OCI-LY1 (cell line): ENCODE data around the gene MFAP4.

ENCODE experiments used
- H2AFZ ChIP-seq: fragments of 200-600 bp; sonication (generic), shearing (Covaris generic); 2 replicates; pipeline ENCODE4 v1.6.0; 2014; ENCODE audit warnings: antibody characterized with exemption, mild to moderate bottlenecking, low read length
- H3F3A ChIP-seq: fragments of 200-600 bp; sonication (generic), shearing (Covaris generic); 2 replicates; pipeline ENCODE4 v1.6.0; 2014; ENCODE audit warnings: mild to moderate bottlenecking, antibody characterized with exemption, low read length, moderate library complexity; ENCODE audit not compliant: insufficient read depth
- H3K27ac ChIP-seq: fragments of 200-600 bp; sonication (generic); 2 replicates; pipeline ENCODE4 v1.5.1; 2014; ENCODE audit warnings: low read length, mixed run types, mild to moderate bottlenecking, low read depth; ENCODE audit not compliant: poor library complexity, severe bottlenecking
- H3K27me3 ChIP-seq: fragments of 200-600 bp; sonication (generic); 2 replicates; pipeline ENCODE4 v1.6.0; 2014; ENCODE audit warnings: antibody characterized with exemption, mild to moderate bottlenecking, low read length, moderate library complexity; ENCODE audit not compliant: insufficient read depth
- H3K36me3 ChIP-seq: fragments of 200-600 bp; sonication (generic); 2 replicates; pipeline ENCODE4 v1.6.1; 2014; ENCODE audit warnings: mild to moderate bottlenecking, antibody characterized with exemption, low read length, moderate library complexity, mixed read lengths; ENCODE audit not compliant: insufficient read depth
- H3K4me1 ChIP-seq: fragments of 200-600 bp; sonication (generic); 2 replicates; pipeline ENCODE4 v1.5.1; 2014; ENCODE audit warnings: mild to moderate bottlenecking, low read length, moderate library complexity; ENCODE audit not compliant: insufficient read depth, severe bottlenecking
- H3K4me2 ChIP-seq: fragments of 200-600 bp; sonication (generic), shearing (Covaris generic); 2 replicates; pipeline ENCODE4 v1.6.1; 2014; ENCODE audit warnings: low read length
- H3K4me3 ChIP-seq: fragments of 200-600 bp; sonication (generic); 2 replicates; pipeline ENCODE4 v1.5.1; 2014; ENCODE audit warnings: low read length, low read depth, mild to moderate bottlenecking, mixed read lengths; ENCODE audit not compliant: poor library complexity, severe bottlenecking
- H3K79me2 ChIP-seq: fragments of 200-600 bp; shearing (Covaris generic); 2 replicates; pipeline ENCODE4 v1.6.1; 2016; ENCODE audit warnings: mixed run types, low read length, mixed read lengths; ENCODE audit not compliant: insufficient read depth
- H3K9ac ChIP-seq: fragments of 200-600 bp; sonication (generic), shearing (Covaris generic); 2 replicates; pipeline ENCODE4 v1.6.1; 2014; ENCODE audit warnings: mild to moderate bottlenecking, low read length, mixed read lengths
- H3K9me2 ChIP-seq: fragments of 200-600 bp; sonication (generic), shearing (Covaris generic); 2 replicates; pipeline ENCODE4 v1.6.1; 2014; ENCODE audit warnings: low read depth, mild to moderate bottlenecking, low read length, mixed read lengths
- H3K9me3 ChIP-seq: fragments of 200-600 bp; shearing (Covaris generic); 2 replicates; pipeline ENCODE4 v1.6.1; 2014; ENCODE audit warnings: low read length, mixed read lengths
- H4K20me1 ChIP-seq: fragments of 200-600 bp; sonication (generic), shearing (Covaris generic); 2 replicates; pipeline ENCODE4 v1.6.0; 2016; ENCODE audit warnings: mild to moderate bottlenecking, low read length; ENCODE audit not compliant: insufficient read depth
- CTCF ChIP-seq: fragments of 200-600 bp; sonication (generic), shearing (Covaris generic); IDR thresholded peaks from 2 replicates; pipeline ENCODE4 v1.5.1; 2017; ENCODE audit warnings: mild to moderate bottlenecking, antibody characterized with exemption, low read length, moderate library complexity, mixed read lengths
- EZH2 ChIP-seq: fragments of 200-600 bp; sonication (generic), shearing (Covaris generic); IDR thresholded peaks from 2 replicates; pipeline ENCODE4 v1.8.0; 2017; ENCODE audit warnings: borderline replicate concordance, mixed run types, mild to moderate bottlenecking, antibody characterized with exemption, low read length, moderate library complexity, mixed read lengths

MFAP4 gene

GRCh38 chr17:19386974-19387920 is at the start of gene MFAP4:
MFAP4 (minus strand) TSS chr17:19387190; CDS start chr17:19387155, 35 bp downstream.
- no peak within 1 kb of the TSS for H3K27ac ChIP-seq
- no peaks in the 10 kb centered on the region for H4K20me1 ChIP-seq
- H3K4me3 ChIP-seq: no peak within 1 kb of the TSS
- no peak within 1 kb of the TSS for H3K9ac ChIP-seq
- no peaks in the 10 kb centered on the region for H3F3A ChIP-seq
- H3K79me2 ChIP-seq: no peaks in the 10 kb centered on the region
- H3K4me1 ChIP-seq: no peaks in the 10 kb centered on the region
- H3K27me3 ChIP-seq: peaks cover 3% of the 10 kb centered on the region; the same call in 1 of the 2 replicates
- H3K4me2 ChIP-seq: no peak within 1 kb of the TSS
- H3K36me3 ChIP-seq: peaks cover 9% of the 10 kb centered on the region; the same call in 1 of the 2 replicates
- no peak within 1 kb of the TSS for H2AFZ ChIP-seq
- H3K9me3 ChIP-seq: no peaks in the 10 kb centered on the region
- no peaks in the 10 kb centered on the region for H3K9me2 ChIP-seq
- no peak for TF ChIP-seq CTCF
- no peak for TF ChIP-seq EZH2

- H3K9ac ChIP-seq: no peak overlapping the region
- H3K27me3 ChIP-seq: no peaks in the 10 kb centered on the region
- no peaks in the 10 kb centered on the region for H3K9me2 ChIP-seq
- no peaks in the 10 kb centered on the region for H3K36me3 ChIP-seq
- no peaks in the 10 kb centered on the region for H3K4me1 ChIP-seq
- H3F3A ChIP-seq: no peaks in the 10 kb centered on the region
- H3K4me3 ChIP-seq: no peak overlapping the region
- no peaks in the 10 kb centered on the region for H4K20me1 ChIP-seq
- no peaks in the 10 kb centered on the region for H3K79me2 ChIP-seq
- H3K4me2 ChIP-seq: no peak overlapping the region
- H2AFZ ChIP-seq: no peak overlapping the region
- H3K27ac ChIP-seq: no peak overlapping the region
- TF ChIP-seq CTCF: no peak
- no peak for TF ChIP-seq EZH2
- H3K9me3 ChIP-seq: no peaks in the 10 kb centered on the region
Measured at GRCh38 chr17:19433727-19434340, 46.8 kb upstream of the MFAP4 start.

GRCh38 chr17:19433255-19433654 is 46.3 kb upstream of the MFAP4 start:
- H3K9me3 ChIP-seq: no peaks in the 10 kb centered on the region
- no peak overlapping the region for H3K4me3 ChIP-seq
- TF ChIP-seq EZH2 (no peak), CTCF (no peak)
- H3K4me1 ChIP-seq: no peaks in the 10 kb centered on the region
- H4K20me1 ChIP-seq: no peaks in the 10 kb centered on the region
- no peak overlapping the region for H3K27ac ChIP-seq
- H3F3A ChIP-seq: no peaks in the 10 kb centered on the region
- no peaks in the 10 kb centered on the region for H3K27me3 ChIP-seq
- no peak overlapping the region for H2AFZ ChIP-seq
- H3K36me3 ChIP-seq: no peaks in the 10 kb centered on the region
- no peaks in the 10 kb centered on the region for H3K9me2 ChIP-seq
- H3K79me2 ChIP-seq: no peaks in the 10 kb centered on the region
- no peak overlapping the region for H3K4me2 ChIP-seq
- no peak overlapping the region for H3K9ac ChIP-seq
